GM21825 (cell line): Measurements from ENCODE around the gene ATP13A3.
"Not testable (repeated sequence)": the region's sequence is repeated elsewhere in the genome, so short reads cannot be mapped to it uniquely, and the experiment has no call there.

Source experiments
- ATAC-seq: cut with Tn5 transposase; IDR thresholded peaks from one replicate; pipeline ENCODE4 v1.9.1; 2021; ENCODE audit warnings: mild to moderate bottlenecking, moderate library complexity; ENCODE audit not compliant: unreplicated experiment

Gene ATP13A3

DNA sequence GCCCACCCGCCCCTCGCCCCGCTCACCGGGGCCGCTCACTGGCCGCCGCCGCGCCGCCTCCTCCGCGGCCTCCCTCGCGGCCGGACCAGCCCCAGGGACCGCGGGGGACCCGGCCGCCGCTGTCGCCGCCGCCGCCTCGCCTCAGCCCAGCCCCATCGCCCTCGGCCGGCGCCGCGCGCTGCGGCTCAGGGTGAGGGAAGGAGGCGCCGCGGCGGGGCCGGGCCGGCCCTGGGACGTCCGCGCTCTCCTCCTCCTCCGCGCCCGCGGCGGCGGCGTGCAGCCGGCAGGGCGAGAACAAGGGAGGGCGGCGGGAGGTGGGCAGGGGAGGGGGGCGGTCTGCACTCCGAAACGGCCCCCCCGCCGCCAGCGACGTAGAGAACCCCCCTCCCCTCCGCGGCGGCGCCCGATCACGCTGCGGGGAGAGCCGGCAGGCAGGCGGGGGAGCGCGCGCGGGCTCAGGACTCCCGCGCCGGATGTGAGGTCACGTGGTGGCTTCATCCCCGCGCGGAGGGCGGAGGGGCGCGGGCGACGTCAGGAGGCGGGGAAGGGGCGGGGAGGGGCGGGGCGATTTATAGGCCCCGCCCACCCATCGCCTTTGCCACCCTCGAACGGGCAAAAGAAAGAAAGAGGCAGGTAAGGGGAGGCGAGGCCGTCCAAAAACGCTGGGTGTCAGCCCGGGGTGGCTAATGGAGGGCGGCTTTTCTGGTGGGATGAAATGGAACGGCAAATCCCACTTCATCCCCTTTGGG is at the start of gene ATP13A3:
ATP13A3 (minus strand) TSS at position 463 of the 749 bp plus-strand sequence. CDS start 24,812 bp downstream, outside the sequence.
- peak; percentile 62 for ATAC-seq

DNA sequence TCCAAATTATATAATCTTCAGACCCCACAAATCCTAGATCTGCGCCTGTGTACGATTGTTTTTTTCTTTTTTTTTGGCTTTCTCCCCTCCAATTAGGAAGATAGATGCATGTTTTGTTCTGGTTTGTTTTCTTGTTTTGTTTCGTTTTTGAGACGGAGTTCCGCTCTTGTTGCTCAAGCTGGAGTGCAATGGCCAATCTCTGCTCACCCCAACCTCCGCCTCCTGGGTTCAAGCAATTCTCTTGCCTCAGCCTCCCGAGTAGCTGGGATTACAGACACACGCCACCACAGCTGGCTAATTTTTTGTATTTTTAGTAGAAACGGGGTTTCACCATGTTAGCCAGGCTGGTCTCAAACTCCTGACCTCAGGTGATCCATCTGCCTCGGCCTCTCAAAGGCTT is 48.4 kb upstream of the ATP13A3 start:
- not testable (repeated sequence) for ATAC-seq

DNA sequence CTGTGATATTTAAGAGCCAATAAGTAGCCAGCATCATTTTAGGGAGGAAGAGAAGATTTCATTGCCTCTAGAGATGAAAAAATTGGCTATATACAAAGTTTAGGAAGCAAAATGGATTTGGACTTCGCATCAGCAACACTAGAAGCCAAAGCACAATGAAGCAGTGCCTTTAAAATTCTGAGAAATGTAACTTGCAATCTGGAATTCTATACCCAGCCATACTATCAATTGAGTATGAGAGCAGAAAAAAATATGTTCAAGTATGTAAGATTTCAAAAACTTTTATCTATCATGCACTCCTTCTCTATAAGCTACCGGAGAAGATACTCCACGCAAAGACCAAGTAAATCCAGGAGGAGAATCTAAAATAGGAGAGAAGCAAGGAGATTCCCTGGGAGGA is 47.4 kb upstream of the ATP13A3 start:
- no peak for ATAC-seq

GRCh38 chr3:194532591-194532990 is 45.8 kb upstream of the ATP13A3 start:
- no peak for ATAC-seq

- no peak for ATAC-seq
These were observed 40.9 kb upstream of the ATP13A3 start for GRCh38 chr3:194527726-194528125.

DNA sequence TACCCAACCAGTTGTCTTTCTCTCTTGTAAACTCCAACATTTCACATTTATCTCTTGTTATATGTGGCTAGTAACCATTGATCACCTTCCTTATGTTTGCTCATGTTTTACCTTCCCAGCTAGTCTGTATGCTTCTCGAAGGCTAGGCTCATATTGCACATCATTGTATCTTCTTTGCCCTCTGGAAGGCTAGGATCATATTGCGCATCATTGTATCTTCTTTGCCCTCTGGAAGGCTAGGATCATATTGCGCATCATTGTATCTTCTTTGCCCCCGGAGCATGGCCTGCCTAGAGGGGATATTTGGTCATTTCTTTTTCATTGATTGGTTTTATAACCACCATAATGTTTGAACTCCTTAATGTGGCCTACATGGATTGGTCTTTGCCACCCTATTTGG is 39.4 kb upstream of the ATP13A3 start:
- ATAC-seq = no peak

GRCh38 chr3:194522579-194523046 is 35.8 kb upstream of the ATP13A3 start:
- ATAC-seq = no peak

DNA sequence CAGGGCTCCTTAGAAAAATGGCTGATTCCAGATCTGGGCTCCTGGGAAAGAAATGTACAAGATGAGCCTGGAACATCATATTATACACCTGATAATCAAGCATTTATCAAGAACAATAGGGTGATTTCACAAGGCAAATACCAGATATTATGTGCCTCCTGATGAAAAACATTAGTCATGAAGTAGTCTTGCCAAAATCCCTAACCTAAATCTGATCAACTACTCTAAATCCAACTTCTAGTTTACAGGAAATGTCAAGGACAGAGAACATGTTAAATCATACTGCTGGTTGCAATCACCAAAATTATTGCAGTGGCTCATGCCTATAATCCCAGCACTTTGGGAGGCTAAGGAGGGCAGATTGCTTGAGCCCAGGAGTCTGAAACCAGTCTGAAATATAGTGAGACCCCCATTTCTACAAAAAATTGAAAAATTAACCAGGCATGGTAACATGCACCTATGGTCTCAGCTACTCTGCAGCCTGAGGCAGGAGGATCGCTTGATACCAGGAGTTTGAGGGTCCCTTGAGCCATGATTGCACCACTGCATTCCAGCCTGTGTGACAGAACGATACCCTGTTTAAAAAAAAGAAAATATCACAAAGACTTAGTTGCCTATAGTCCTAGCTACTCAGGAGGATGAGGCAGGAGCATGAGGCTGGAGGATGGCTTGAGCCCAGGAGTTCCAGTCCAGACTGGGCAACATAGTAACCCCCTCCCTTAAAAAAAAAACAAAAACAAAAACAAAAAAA is 34.9 kb upstream of the ATP13A3 start:
- no peak for ATAC-seq

DNA sequence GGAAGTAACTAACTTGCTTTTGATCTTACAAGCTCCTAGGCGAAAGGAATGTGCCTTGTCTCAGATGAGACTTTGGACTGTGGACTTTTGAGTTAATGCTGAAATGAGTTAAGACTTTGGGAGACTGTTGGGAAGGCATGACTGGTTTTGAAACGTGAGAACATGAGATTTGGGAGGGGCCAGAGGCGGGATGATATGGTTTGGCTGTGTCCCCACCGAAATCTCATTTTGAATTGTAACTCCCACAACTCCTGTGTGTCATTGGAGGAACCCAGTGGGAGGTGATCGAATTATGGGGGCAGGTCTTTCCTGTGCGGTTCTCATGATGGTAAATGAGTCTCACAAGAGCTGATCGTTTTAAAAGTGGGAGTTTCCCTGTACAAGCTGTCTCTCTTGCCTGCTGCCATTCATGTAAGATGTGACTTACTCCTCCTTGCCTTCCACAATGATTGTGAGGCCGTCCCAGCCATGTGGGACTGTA is 33.9 kb upstream of the ATP13A3 start:
- not testable (repeated sequence) for ATAC-seq

DNA sequence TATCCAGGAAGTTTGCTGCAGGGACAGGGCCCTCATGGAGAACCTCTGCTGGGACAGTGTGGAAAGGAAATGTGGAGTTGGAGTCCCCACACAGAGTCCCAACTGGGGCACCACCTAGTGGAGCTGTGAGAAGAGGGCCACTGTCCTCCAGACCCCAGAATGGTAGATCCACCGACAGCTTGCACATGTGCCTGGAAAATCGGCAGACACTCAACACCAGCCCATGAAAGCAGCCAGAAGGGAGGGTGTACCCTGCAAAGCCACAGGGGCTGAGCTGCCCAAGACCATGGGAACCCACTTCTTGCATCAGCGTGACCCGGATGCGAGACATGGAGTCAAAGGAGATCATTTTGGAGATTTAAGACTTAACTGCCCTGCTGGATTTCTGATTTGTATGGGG is 33.4 kb upstream of the ATP13A3 start:
- ATAC-seq = not testable (repeated sequence)

GRCh38 chr3:194518652-194519051 is 31.9 kb upstream of the ATP13A3 start:
- no peak for ATAC-seq

- ATAC-seq = no peak
These were observed 30.5 kb upstream of the ATP13A3 start for GRCh38 chr3:194517333-194517732.

GRCh38 chr3:194514626-194515025 is 27.8 kb upstream of the ATP13A3 start:
- ATAC-seq = no peak

GRCh38 chr3:194512895-194513601 is 26.2 kb upstream of the ATP13A3 start:
- no peak for ATAC-seq

DNA sequence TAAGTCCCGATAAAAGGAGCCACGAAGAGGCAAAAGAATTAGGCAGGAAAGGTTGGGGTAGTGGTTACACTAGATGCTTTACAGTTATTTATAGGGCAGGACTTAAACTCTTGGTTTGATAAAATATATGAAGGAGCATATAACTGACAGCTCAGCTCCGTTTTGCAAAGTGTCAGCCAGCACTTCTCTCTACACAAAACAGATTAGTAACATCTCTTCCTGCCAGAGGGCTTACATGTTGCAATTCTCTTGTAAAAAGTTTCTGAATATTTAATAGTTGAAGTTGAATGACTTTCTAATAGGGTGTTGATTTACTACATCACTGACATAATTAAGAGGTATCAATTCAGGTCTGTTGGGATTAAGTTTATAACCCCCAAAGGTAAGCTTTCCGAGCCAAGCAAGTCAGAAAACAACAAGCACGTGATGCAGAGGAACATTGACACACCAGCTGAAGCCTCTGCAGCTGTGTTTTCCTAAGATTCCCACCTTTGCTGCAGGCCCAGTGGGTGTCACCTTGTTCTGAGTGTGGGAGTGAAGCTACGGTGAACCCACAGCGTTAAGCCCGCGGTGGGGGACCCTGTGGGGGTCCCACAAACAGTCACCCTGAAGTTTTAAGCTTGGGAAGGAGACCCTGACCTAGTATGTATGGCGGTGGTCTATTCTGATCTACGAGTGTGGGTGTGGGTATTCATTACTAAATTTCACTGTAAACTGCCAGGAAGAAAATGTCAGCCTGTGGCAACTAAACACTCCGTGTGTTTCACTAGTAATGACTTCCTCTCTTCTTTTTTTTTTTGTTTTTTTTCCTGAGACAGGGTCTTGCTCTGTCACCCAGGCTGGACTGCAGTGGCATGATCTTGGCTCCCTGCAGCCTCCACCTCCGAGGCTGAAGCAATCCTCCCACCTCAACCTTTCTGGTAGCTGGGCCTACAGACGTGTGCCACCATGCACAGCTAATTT is 22.0 kb upstream of the ATP13A3 start:
- no peak for ATAC-seq

DNA sequence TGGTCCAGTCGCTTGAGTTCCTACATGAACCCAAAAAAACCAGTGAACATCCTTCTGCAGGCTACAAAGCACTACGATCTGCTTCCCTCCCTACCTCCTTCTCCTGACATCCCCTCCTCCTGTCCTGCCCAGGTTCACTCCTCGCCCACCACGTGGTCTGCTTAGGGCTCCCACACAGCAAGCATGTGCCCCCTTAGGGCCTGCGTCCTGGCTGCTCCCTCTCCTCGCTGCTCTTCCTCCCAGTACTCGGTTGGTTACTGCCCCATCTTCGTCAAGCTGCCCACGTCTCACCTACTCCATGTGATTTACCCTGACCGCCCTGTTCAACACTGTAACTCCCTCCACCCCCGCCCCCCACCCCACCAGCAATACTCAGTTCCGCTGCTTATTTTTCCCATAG is 20.8 kb upstream of the ATP13A3 start:
- ATAC-seq = no peak

- no peak for ATAC-seq
These were observed 19.1 kb upstream of the ATP13A3 start for GRCh38 chr3:194505791-194506415.

DNA sequence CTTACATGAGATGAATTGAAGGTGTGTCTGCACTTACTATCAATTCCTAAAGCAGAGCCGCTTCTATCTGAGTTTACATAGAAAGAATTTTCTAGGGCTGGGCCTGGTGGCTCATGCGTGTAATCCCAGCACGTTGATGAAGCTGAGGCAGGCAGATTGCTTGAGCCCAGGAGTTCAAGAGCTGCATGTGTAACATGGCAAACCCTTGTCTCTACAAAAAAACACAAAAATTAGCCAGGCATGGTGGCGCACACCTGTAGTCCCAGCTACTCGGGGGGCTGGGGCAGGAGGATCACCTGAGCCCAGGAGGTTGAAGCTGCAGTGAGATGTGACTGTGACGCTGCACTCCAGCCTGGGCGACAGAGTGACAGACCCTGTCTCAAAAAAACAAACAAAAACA is 18.1 kb upstream of the ATP13A3 start:
- ATAC-seq = no peak

DNA sequence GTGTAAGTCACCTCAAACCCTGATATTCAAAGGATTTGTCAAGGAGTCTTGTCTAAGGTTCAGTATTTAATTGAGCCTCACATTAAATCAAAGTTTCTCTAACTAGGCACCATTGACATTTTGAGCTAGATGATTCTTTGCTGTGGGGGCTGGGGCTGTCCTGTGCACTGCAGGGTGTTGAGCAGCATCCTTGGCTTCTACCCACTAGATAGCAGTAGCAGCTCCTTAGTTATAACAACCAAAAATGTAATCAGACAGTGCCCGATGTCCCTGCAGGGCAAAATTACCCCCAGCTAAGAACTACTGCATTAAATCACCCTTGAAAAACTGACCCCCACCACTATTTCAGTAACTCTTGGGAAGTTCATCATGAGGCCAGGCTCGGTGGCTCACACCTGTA is 17.3 kb upstream of the ATP13A3 start:
- no peak for ATAC-seq

GRCh38 chr3:194503081-194503531 is 16.3 kb upstream of the ATP13A3 start:
- no peak for ATAC-seq
